GM21367 (cell line): ENCODE results near the gene PRSS23.
"Not testable (repeated sequence)": the region's sequence is repeated elsewhere in the genome, so short reads cannot be mapped to it uniquely, and the experiment has no call there.

Experiments
- ATAC-seq: cut with Tn5 transposase; IDR thresholded peaks from one replicate; pipeline ENCODE4 v1.9.1; 2021; ENCODE audit not compliant: unreplicated experiment

The PRSS23 gene

DNA sequence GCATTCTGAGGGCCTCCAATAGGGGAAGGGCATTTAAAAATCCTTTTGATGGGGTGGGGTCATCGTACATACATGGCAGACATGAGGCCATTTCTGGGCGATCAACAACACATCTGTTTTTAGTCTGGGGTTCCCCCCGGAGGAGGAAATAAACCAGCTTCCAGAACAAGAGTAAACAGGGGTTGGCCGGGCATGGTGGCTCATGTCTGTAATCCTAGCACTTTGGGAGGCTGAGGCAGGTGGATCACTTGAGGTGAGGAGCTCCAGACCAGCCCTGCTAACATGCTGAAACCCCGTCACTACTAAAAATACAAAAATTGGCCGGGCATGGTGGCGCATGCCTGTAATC is 12.0 kb downstream of the PRSS23 start:
- ATAC-seq: no peak

DNA sequence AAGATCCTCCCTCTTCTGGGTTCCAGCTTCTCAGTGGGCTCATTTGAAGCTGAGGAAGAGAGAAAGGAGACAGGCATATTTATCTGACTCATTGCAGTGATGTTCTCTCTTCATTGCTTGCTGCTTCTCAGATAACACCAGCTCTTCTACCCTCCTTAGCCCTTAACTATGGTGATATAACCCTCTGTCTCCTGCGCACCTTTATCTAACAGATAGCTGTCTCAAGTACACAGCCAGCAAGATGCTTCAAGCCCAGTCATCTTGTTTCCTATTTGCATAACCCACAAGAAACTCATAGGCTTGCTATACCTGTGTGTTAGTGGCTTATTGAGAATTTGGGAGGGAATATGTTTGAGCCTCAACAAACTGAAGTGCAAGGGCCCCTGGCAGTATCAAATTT is 12.6 kb downstream of the PRSS23 start:
- no peak for ATAC-seq

DNA sequence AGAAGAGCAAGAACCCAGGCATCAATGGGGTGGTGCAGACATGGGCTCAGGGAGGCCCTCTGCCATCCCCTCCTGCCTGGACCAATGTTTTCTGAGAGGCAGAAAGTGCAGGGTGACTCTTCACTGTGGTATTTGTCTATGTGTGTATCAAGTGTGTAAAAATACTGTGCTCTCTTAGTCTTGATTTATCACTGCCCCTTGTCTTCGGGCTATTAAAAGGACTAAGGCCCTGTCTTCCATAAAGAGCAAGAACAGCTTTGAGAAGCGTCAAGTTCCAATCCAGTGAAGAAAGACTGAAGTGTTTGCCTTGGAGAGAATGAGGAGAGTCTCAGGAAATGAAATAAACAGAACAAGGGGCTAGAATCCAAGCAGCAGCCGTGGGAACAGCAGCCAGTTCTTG is 14.4 kb downstream of the PRSS23 start:
- ATAC-seq: no peak

DNA sequence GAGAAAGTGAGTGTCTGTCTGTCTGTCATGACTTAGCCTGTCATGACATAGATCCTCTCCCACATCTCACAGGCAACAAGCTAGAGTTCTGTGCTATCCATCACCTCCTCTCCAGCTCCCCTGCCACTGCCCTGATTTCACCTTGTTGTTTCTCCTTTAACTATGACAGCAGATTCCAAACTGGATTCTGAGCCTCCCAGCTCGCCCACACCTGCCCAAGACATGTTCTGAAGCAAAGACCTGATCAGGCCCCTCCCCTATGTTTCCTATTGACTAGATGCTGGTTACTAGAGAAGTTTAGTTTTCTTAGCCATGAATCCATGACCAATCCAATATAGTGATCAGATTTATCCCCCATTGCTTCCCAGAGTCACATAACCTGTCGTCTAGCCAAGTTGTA is 15.4 kb downstream of the PRSS23 start:
- ATAC-seq: no peak

DNA sequence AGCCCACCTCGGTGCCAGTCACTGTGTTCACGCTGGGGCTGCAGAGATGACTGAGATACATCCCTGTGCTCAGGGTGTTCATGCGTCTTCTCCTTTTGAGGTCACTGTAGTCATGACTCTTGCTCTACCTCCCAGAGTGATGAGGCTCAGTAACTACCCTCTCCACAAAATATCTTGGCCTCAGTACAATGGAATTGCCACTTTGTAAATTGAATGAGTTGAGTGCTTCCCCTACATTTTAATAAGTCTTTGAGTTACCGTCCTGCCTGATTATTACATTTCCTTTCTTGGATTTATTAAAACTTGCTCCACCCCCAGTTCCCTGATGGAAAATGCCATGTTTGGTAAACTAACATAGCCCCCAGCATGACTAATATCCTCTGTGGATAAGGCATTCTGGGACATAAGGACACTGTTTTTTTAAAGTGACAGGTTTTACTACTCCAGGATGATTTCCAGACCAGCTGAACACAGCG is 15.9 kb downstream of the PRSS23 start:
- ATAC-seq: no peak

DNA sequence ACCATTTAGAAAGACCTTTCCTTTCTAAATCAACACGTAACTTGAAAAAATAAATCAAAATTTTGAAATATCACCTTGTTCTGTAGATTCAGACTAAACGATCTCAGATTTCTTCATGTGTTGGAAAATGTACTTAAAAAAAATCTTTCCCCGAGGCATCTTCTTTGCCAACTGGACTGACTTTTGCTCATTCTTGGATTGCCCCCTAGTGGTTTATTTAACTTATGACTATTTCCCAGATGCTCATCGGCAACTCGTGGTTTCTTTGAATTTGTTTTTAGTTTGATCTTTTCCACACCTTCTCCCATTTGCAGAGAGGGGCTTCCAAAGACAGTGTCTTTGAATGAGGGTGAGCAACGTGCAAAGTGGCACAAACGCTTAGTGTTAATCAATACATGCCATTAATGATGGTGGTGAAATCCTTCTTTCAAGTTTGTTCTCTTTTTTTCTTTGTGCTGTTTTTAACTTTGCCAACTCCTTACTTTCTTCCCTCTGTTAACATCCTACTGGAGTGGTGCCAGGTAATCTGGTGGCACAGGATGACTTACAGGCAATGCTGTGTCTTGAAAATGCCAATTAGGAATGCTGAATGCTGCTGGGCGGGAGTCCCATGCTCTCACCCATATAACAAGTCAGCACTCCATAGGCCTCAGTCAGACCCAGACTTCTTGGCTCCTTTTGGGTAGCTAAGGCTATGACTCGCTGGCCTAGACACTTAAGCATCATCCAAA is 18.3 kb downstream of the PRSS23 start:
- no peak for ATAC-seq

DNA sequence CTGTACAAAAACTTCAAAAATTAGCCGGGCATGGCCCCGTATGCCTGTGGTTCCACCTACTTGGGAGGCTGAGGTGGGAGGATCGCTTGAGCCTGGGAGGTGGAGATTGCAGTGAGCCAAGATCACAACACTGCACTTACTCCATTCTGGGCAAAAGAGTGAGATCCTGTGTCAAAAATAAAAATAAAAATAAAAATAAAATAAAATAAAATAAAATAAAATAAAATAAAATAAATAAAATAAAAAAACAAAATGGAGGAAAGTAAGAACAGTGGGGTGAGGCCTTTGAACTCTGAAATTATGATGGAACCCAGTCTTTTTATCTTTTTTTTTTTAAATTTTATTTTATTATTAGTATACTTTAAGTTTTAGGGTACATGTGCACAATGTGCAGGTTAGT is 23.8 kb downstream of the PRSS23 start:
- ATAC-seq: not testable (repeated sequence)

DNA sequence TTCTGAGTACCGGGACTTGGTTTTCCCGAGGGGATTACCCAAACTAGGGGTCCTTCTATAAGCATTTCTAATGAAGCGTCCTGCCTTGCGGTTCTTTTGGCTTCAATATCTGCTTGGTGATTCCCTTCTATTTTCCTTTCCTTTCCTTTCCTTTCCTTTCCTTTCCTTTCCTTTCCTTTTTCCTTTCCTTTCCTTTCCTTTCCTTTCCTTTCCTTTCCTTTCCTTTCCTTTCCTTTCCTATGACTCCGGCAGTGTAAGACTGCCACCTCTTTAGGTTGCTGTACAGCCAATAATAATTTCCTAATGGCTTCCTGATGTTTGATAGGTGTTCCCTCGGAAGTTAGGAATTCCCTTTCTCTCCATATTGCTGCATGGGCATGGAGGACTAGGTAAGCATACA is 34.0 kb downstream of the PRSS23 start:
- not testable (repeated sequence) for ATAC-seq

DNA sequence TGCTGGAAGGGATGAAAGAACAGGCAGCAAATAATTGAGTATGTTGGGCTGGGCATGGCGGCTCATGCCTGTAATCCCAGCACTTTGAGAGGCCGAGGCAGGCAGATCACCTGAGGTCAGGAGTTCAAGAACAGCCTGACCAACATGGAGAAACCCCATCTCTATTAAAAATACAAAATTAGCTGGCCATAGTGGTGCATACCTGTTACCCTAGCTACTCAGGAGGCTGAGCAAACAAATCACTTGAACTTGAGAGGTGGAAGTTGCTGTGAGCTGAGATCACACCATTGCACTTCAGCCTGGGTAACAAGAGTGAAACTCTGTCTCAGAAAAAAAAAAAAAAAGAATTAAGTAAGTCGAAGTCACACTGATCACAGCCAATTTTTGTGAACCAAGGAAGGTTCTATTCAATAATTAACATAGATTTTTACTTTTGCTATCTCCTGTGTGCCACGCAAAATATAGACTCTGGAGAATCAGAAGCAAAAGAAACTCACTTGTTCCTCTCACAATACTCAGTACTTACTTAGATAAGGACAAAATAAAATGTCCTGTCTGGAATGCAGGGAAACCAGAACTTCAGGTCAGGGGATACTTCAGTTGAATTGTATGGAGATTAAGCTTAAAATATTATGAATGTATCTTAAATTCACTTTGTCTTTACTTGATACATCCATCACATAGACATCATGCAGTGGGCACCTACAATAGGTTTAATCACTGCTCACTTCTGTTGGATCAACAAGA is 44.6 kb downstream of the PRSS23 start:
- ATAC-seq: not testable (repeated sequence)

DNA sequence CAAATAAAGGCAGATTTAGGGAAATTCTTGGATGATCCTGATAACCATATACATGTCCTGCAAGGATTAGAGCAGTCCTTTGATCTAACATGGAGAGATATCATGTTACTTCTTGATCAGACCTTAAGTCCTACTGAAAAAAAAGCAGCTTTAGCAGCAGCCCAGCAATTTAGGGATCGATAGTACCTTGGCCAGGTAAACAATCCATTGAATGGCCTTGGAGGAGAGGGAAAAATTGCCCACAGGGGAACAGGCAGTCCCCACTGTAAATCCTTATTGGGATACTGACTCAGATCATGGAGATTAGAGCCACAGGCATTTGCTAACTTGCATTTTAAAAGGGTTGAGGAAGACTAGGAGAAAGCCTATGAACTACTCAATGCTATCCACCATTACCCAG is 47.8 kb downstream of the PRSS23 start:
- ATAC-seq: no peak

DNA sequence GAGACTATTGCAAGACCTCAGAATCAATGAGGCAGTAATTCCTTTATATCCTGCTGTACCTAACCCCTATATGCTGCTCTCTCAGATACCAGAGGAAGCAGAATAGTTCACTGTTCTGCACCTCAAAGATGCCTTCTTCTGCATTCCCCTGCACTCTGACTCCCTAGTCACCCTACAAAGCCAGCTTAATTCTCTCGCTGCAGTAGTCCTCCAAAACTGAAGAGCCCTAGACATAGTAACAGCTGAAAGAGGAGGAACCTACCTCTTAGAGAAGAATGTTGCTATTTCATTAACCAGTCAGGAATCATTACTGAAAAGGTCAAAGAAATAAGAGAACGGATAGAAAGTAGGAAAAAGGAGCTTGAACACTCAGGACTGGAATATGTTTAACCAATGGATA is 49.3 kb downstream of the PRSS23 start:
- no peak for ATAC-seq
